SK-MEL-5 (cell line): ENCODE results near the gene ARPC5L. TPM values are rescaled to one million over a fixed set of nuclear protein-coding genes. Genes with fewer than 3 reads are reported as not detected.
A peak's percentile ranks its signal among the peaks of the same experiment; 100 is the strongest.

Source experiments
- DNase-seq: peaks from one replicate; pipeline ENCODE4 v3.0.0-alpha.2; 2016; ENCODE audit warnings: low read depth, low spot score
- in situ Hi-C: cut with HindIII; loops from 2 replicates; pipeline ENCODE4 v1.10.0; 2016; ENCODE audit warnings: low sequenced_read_pairs, high pct_unique_total_duplicates, low pct_unique_long_range_greater_than_20kb
- total RNA-seq: library from RNA; depleted of rRNA; stranded (reverse); fragments of >200 nt; shearing (Covaris generic); gene quantifications from 2 replicates; pipeline ENCODE4 v1.2.3, GENCODE V29; 2014

The ARPC5L gene
- total RNA-seq, 1 experiment from 2014 or later = 30.3 TPM

DNA sequence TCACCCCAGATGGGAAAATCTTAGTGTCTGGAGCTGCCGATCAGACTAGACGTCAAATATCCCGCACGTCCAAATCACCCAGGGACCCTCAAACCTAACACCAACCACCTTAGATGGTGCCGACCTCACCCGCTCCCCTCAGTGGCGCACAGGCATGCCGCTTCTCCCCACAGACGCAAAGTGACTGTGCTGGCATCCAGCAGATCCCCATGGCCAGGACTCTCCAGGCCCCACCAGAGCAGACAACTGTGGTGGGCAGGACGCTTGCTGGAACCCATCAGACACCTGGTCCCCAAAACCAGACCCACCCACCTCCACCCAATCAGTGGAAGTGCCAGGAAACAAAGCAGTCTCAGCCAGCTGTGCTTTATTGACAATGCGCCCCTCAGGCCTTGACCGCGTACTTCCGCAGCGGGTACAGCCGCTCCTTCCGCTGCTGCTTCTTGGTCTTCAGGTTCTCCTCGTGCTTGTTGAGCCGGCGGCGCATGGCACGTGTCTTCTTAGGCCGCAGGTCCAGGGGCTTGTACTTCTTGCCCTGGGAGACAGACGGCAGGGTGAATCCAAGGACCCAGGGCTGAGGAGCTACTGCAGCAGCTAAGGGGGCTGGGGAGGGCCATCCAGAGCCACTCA lies 4.3 kb upstream of the ARPC5L start:
- in situ Hi-C loops = no loop called here

GRCh38 chr9:124858330-124859046 lies 3.4 kb upstream of the ARPC5L start:
- in situ Hi-C loops = no loop called here
- DNase-seq = no peak

More for the DNA sequence above, 4.3 kb upstream of the ARPC5L start:
- no peak for DNase-seq

GRCh38 chr9:124859803-124860581 lies 1.9 kb upstream of the ARPC5L start:
- in situ Hi-C loops = no loop called here
- no peak for DNase-seq

DNA sequence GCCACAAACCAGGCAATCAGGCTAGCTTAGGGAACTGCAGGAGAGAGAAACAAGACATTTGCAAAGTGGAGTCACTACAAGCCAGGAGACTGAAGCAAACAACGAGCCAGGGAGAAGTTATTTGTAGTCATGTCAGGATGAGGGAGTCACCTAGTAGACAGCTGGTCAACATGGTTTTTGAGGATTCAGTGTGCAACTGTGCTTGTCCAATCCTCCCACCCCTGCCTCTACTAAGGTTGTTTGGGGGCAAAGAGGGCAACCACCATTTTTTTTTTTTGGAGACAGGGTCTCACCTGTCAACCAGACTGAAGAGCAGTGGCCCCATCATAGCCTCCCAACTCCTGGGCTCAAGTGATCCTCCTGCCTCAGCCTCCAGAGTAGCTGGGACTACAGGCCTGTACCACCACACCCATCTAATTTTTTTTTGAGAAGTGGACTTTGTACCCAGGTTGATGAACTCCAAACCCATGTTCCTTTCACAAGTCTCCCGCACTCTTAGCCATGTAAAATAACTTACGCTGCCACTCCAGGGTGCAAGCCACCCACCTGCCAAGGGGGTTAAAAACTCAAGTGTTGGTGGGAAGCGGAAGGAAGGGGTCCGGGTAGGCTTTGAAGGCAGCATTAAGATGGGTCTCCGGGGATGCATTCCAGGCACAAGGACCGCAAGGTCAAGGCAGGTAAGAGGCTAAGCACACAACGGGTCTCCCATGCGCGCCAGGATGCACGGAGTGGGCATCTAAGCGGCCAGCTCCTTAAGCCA lies 1.2 kb upstream of the ARPC5L start:
- in situ Hi-C loops = no loop called here
- DNase-seq = no peak

- in situ Hi-C loops = no loop called here
- no peak for DNase-seq
Observed at GRCh38 chr9:124863371-124863871, 1.5 kb downstream of the ARPC5L start.

DNA sequence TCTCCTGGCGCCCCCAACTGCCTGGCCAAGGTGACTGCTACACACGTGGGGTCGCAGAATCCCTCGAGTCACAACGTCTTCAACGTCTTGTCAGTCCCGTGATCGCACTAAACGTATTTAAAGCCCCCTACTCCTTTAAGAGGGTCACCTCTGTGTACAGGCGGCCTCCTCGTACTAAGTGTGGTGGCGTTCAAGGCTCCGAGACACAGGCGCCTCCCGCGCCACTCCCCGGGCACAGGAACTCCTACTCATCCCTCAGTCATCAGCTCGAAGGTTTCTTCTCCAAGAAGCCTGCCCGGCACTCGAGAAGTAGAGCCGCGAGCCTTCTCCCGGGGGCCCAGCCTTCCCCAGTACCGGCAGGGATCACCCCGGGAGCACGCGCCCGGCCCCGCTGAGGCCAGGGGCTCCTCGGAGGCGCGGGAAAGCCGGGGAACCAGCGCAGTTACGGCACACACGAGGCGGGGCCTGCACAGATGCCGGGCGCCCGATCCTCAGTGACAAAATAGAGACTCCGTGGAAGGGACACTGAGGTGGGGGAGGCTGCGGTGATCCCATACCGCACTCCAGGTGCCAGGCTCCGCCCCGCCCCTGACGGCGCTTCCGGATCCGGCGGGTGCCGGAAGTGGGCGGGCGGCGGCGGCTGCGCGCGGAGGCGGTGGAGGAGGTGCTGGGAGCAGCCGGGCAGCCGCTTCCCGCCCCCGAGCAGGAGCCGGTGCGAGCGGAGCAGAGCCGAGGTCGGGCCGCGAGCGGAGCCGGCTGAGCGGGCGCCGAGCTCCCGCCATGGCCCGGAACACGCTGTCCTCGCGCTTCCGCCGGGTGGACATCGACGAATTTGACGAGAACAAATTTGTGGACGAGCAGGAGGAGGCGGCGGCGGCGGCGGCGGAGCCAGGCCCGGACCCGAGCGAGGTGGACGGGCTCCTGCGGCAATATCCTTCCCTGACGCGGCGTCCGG lies 6.9 kb downstream of the ARPC5L start:
- peak; percentile 85 for DNase-seq
- in situ Hi-C loops = no loop called here

GRCh38 chr9:124869466-124869985 lies 7.6 kb downstream of the ARPC5L start:
- DNase-seq = no peak
- in situ Hi-C loops = no loop called here

DNA sequence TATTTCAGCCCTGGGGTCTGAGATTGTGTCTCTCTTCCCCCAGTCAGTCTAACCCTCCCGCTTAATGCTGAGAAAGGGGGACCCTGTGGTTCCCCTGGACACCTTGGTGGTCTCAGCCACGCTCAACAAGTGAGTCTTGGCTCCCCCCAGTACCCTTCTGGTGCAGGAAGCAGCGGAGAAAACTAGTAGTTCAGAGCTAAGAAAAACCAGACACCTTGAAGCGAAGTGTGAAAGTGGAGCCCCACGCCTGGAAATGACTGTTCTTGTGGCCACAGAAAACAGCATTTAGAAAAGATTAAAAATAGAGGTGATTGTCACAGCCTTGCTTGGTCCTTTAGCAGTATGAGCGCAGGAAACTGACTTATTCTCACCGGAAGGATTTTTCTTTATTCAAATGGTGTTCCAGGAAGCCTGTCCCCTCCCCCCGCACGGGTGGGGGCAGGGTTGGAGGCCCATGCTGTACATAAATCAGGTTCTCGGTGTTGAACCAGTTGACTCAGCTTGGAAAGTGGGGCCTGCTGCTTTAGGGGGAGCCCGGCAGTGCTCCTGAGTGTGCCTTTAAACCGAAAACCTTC lies 8.1 kb downstream of the ARPC5L start:
- in situ Hi-C loops = no loop called here
- DNase-seq = no peak

GRCh38 chr9:124870723-124871122 lies 8.8 kb downstream of the ARPC5L start:
- no peak for DNase-seq
- in situ Hi-C loops = no loop called here

GRCh38 chr9:124871156-124871561 lies 9.2 kb downstream of the ARPC5L start:
- no peak for DNase-seq
- in situ Hi-C loops = no loop called here

GRCh38 chr9:124873664-124874063 lies 11.7 kb downstream of the ARPC5L start:
- DNase-seq = no peak
- in situ Hi-C loops = no loop called here

GRCh38 chr9:124875501-124875900 lies 13.6 kb downstream of the ARPC5L start:
- DNase-seq = no peak
- in situ Hi-C loops = loop anchor here (25.0 kb wide), 1 partner anchor 113 kb away; the partner anchor contains the start of gene NR6A1

- in situ Hi-C loops = loop anchor here (25.0 kb wide), 1 partner anchor 115 kb away; the partner anchor contains the start of gene NR6A1
Observed at GRCh38 chr9:124877021-124877782, 15.3 kb downstream of the ARPC5L start.

DNA sequence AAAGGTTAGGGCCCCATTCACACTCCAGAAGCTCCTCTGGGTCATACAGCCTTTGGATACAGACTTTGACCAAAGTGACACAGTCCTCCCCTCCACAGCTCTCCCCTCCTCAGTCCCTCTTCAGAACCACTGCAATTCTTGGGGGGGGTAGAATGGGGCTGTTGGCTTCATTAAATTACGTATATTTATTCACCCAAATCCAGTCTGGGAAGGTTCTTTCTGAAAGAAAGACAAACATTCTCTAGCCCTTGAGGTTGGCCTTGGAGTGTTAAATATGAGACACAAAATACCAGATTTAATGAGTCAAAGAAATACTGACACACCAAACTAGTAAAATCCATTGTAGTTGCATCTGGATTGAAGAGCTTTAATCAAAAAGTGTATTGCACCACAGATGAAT lies 16.1 kb downstream of the ARPC5L start:
- DNase-seq = no peak
- in situ Hi-C loops = loop anchor here (25.0 kb wide), 1 partner anchor 116 kb away; the partner anchor contains the start of gene NR6A1

More at GRCh38 chr9:124877021-124877782, 15.3 kb downstream of the ARPC5L start:
- DNase-seq = no peak

GRCh38 chr9:124878518-124878917 lies 16.6 kb downstream of the ARPC5L start:
- no peak for DNase-seq
- in situ Hi-C loops = loop anchor here (25.0 kb wide), 1 partner anchor 116 kb away; the partner anchor contains the start of gene NR6A1
